Body of pancreas (tissue), 4 donors: Measurements from ENCODE around the gene ST3GAL4.

Experiments used
- CTCF ChIP-seq, 7 experiments: fragments of 450-650 bp in 4 of 7; fragments of 200-600 bp in 3 of 7; sonication (generic) in 3 of 7; IDR thresholded peaks; one replicate each; pipeline ENCODE4 v1.5.1; 2016 to 2019; ENCODE audit warnings: antibody characterized with exemption in 7 of 7
- POLR2A ChIP-seq, 3 donors: fragments of 450-650 bp; IDR thresholded peaks; one replicate each; pipeline ENCODE4 v1.6.1; 2016; ENCODE audit warnings: antibody characterized with exemption in 3 of 3, mild to moderate bottlenecking in 2 of 3

GRCh38 chr11:126433989-126434949 is 78.8 kb downstream of the ST3GAL4 start:
- TF ChIP-seq CTCF (IDR thresholded peaks at IDR 0.05) (no peak), POLR2A (IDR thresholded peaks at IDR 0.05) (no peak)
